GM12892 (cell line): ENCODE data around the gene GNAZ. TPM values are rescaled to one million over a fixed set of nuclear protein-coding genes. Genes with fewer than 3 reads are reported as not detected.
"Not testable (repeated sequence)": the region's sequence is repeated elsewhere in the genome, so short reads cannot be mapped to it uniquely, and the experiment has no call there.

ENCODE experiments used
- DNase-seq: peaks from one replicate; pipeline ENCODE4 v3.0.0; 2011; ENCODE audit not compliant: insufficient read length
- FAIRE-seq: peaks from 2 replicates; lab custom pipeline; 2011; peaks lifted over from hg19 to GRCh38; lab: Jason Lieb, UNC
- POLR2A ChIP-seq: IDR thresholded peaks from 2 replicates; pipeline ENCODE4 v1.6.1; 2011; ENCODE audit warnings: low read depth, low read length, control low read depth
- POLR2AphosphoS5 ChIP-seq: IDR thresholded peaks from 2 replicates; pipeline ENCODE4 v1.6.1; 2011; ENCODE audit warnings: low read depth, low read length, control low read depth
- TAF1 ChIP-seq: IDR thresholded peaks from 2 replicates; pipeline ENCODE4 v1.6.1; 2011; ENCODE audit warnings: low read depth, mild to moderate bottlenecking, control low read depth, low read length, borderline replicate concordance
- polyA plus RNA-seq: library from polyadenylated mRNA; unstranded; fragments of >200 nt; gene quantifications from one replicate; pipeline ENCODE4 v1.2.1, GENCODE V29; 2012; ENCODE audit warnings: missing spikeins, inconsistent platforms; ENCODE audit not compliant: missing spikeins

The GNAZ gene
- 0.06 TPM for polyA plus RNA-seq

DNA sequence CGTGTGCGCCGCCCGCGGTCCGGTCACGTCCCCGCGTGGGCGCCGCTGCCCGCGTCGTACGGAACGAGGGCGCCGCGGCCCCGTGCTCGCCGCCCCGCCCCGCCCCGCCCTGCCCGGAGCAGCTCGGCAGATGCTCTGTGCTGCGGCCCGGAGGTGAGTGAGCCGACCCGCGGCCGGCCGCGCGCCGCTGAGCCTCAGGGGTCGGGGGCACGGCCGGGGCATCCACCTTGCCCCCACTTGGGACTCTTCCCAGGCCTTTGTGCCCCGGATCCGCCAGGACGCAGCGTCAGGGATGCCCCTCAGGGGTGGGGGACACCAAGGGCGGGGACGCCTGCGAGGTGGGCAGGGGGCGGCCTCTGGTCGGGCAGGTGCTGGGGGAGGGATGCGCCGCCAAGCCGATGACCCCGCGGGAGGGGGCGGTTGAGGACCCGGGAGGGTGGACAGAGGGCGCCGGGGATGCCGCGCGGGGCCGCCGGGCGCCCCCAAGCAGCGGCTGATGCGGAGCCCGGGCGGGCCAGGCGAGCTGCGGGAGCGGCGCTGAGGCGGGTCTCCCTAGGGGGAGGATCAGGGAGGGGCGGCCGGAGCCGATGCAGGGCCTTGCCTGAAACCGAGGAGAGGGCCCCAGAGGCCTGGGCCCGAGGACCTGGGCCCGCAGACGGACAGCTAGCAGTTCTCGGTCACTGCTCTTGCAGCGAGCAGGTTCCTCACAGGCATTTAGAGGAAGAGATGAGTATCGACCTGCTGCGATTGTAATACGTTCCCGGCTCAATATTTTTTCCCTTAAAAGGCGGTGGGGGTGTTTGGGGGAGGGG is at the start of gene GNAZ:
GNAZ (plus strand) TSS at position 102 of the 812 bp plus-strand sequence. CDS start 25,177 bp downstream, outside the sequence.
- no peak for FAIRE-seq
- no peak for TF ChIP-seq POLR2AphosphoS5
- TF ChIP-seq TAF1, result no peak
- TF ChIP-seq POLR2A, result no peak
- DNase-seq, result no peak

DNA sequence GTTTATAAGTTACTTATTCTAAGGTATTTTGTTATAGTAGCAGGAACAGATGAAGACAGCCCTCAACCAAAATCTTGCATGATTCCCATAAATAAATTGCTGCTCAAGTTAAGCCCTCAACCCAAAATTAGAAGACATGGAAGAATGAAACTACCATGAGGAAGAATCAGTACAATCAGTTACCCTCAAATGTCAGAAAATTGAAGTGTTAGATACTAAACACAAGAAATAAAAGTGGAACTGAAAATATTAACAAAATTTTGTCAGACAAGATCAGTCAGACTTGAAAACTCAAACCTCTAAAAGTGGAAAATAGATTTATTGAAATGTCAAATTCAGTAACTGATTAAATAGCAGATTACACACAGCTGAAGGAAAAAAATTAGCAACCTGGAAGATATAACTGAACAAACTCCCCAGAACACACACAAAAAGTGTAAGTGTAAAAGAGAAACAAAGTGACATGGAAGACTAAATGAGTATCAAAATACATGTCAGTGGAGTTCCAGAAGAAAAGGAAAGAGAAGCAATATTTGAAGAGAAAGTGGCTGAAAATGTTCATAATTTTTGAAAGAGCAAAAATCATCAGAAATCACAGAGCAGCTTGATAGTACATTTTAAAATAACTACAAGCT is 49.5 kb upstream of the GNAZ start:
- DNase-seq, result no peak
- no peak for FAIRE-seq
- TF ChIP-seq TAF1 (no peak), POLR2A (no peak), POLR2AphosphoS5 (no peak)

DNA sequence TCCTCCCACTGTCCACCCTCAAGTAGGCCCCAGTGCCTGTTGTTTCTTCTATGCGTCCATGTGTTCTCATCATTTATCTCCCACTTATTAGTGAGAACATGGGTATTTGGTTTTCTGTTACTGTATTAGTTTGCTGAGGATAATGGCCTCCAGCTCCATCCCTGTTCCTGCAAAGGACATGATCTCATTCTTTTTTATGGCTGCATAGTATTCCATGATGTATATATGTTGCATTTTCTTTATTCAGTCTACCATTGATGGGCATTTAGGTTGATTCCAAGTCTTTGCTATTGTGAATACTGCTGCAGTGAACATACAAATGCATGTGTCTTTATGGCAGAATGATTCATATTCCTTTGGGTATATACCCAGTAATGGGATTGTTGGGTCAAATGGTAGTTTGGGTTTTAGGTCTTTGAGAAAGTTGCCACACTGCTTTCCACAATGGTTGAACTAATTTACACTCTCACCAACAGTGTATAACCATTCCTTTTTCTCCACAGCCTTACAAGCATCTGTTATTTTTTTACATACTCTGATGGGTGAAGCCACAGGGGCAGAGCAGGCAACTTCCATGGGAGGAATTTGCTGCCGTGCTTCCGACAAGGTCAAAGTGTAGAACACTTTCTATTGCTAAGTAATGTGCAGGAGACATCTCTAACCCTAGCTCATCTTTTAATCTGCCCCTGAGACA is 48.5 kb upstream of the GNAZ start:
- not testable (repeated sequence) for FAIRE-seq, DNase-seq

DNA sequence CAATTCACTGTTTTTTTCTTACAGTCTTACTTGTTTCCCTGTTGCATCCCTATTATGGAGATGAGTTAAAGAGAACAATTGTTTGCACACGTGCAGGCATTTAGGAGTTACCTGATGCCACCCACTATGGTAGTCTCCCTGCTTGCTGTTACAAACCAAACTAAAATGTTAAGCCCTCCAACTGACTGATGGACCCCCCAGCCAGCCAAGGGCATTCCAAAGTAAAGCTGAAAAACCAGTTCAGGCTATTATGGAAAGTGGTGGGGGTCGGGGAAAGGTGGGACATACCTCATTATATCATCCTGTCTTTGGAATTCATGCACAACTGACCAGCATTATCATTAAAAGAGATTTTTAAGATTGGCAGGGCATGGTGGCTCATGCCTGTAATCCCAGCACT is 47.0 kb upstream of the GNAZ start:
- no peak for DNase-seq
- no peak for FAIRE-seq
- TF ChIP-seq POLR2AphosphoS5, result no peak
- no peak for TF ChIP-seq TAF1
- no peak for TF ChIP-seq POLR2A

DNA sequence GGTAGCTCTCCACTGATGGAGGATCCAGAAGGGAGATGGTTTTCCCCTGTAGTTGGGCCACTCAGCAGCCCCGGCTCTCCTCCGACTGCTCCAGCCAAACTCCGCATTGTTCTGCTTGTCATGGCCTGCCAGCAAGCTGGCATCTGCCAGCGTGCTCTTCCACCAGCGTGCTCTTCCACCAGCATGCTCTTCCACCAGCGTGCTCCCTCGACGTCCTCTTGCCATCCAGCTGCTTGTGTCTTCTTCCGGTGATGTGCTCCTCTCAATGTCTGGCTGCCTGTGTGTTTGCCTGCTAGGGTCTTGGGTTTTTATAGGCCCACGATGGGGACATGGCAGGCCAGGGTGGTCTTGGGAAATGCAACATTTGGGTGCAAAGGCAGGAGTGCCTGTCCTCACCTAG is 43.5 kb upstream of the GNAZ start:
- TF ChIP-seq POLR2AphosphoS5 (no peak), TAF1 (no peak)
- DNase-seq (no peak), FAIRE-seq (no peak)

DNA sequence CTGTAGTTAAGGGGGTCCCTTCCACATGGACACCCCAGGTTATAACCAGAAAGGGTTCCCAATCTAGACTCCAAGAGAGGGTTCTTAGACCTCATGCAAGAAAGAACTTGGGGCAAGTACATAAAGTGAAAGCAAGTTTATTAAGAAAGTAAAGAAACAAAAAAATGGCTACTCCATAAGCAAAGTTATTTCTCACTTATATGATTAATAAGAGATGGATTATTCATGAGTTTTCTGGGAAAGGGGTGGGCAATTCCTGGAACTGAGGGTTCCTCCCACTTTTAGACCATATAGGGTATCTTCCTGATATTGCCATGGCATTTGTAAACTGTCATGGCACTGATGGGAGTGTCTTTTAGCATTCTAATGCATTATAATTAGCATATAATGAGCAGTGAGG is 42.5 kb upstream of the GNAZ start:
- DNase-seq, FAIRE-seq: not testable (repeated sequence)

DNA sequence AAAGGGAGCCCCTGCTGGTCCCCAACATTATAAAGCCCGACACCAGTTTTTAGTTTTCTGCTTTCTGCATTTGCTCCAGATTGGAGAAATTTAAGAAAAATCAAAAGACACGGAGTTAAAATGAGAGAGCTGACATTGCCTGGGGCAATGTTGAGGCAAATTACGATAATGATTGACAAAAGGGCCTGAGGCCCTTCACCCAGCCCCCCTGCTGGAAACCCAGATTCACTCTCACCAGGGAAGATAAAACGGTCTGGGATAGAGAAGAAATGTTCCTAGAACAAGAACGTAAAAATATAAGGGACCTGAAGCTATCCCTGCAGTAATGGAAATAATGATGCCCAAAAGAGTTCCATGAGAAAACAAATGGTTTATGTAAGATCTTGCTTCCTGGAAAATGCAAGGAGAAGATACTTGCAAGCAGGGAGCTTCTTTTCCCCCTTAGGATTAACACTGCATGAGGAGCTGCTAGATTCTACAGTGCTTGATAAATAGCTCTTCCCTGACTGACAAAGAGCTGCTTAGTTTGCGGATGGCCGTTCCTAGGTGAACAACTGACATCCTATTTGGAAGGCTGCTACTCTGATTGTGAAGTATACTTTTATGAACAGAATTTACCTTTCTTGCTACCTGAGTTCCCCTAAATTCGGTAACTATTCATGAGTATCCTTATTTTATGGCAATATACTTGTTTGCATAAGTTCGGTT is 40.6 kb upstream of the GNAZ start:
- TF ChIP-seq POLR2AphosphoS5, result no peak
- no peak for TF ChIP-seq TAF1
- no peak for TF ChIP-seq POLR2A
- DNase-seq (no peak), FAIRE-seq (no peak)

DNA sequence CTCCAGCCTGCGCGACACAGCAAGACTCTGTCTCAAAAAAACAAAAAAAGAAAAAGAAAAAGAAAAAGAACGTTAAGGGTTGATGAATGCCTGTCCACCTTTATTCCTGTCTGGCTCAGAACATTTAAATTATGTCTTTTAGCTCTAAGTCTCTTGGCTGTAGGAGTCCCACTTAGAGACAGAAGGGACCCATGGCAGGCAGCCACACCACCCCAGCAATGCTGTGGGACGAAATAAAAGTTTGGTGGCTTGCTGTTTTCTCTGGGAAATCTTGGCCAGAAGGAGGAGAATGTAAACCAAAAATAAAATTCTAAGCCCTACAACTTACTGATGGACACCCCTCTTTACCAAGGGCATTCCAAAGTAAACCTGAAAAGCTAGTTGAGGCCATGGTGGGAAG is 38.9 kb upstream of the GNAZ start:
- DNase-seq (no peak), FAIRE-seq (no peak)
- TF ChIP-seq POLR2AphosphoS5 (no peak), TAF1 (no peak), POLR2A (no peak)

DNA sequence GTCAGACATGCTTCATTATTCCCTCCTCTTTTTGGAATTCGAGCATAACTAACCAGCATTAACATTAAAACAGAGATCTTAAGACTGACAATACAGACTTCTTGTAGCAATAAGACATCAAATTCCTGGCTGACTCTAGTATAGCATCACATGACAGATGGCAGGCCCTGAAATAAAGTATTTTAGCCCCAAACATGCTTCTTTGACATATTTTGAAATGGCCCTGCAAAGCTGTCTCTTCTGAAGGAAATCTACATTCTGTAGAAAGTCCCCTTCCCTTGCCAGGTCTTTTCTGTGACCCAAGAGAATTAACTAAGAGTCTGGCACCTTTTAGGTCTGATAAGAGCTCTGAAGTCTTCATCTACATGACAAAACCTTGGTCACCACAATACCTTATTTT is 38.5 kb upstream of the GNAZ start:
- TF ChIP-seq POLR2AphosphoS5 (no peak), POLR2A (no peak), TAF1 (no peak)
- no peak for DNase-seq
- FAIRE-seq, result no peak

DNA sequence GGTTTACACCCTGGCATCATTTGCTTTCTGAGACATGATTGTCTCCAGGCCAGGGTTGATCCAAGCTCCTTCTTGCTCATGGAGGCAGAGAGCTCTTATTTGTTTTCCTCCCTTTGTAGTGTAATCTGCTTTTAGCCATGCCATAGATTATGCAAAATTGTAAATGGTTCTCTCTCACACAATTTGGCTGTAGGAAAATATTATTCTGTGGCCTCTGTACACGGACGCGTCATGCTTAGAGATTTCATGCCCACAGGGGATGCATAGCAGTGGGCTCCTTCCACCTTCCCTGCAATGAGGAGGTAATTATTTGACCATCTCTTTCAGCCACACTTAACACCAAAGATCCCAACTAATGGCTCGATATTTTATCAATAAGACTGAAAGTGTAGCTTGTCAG is 37.7 kb upstream of the GNAZ start:
- FAIRE-seq (no peak), DNase-seq (no peak)
- TF ChIP-seq POLR2AphosphoS5 (no peak), TAF1 (no peak), POLR2A (no peak)

DNA sequence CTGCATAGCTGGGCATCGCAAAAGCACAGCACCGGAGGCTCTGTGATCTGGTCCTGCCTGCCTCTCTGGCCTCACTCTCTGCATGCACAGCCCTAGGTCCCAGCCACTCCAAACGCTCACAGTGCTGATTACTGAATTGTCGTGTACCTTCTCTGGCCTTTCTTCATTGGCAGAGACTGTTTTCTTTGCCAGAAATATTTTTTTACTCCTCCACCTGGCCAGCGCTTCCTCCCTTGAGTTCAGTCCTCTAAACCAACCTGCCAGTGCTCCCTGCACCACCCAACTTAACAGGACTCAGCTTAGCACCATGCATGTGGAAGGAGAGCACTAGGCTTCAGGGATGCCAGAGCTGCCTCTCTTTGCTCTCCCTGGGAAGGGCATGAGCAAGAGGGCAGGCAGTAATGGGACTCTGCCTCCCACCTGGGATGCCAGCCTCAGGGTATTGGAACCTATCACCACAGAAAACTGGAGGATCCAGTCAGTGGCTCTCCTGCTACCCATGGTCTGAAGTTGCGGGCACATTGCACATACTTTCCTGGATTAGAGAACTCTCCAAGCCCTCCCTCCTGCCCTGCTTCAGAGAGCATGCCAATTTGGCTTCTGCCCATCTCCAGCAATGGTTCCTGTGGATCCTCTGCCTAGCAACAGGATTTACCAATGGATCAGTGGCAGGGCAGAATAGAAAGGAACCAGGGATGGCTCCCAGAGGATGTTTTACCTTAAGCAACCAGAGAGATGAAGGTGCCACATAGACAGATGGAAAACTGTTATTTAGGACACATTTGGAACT is 37.0 kb upstream of the GNAZ start:
- DNase-seq, result no peak
- no peak for TF ChIP-seq POLR2AphosphoS5
- 0 out of 2 replicates have a peak, but pooled peaks have one; percentile 6 for TF ChIP-seq TAF1
- no peak for TF ChIP-seq POLR2A
- no peak for FAIRE-seq
